Glutamatergic neuron (in vitro differentiated cells): ENCODE measurements around the gene TXLNG. TPM values are rescaled to one million over a fixed set of nuclear protein-coding genes. Genes with fewer than 3 reads are reported as not detected.

Experiments used
- DNase-seq: peaks from one replicate; pipeline ENCODE4 v3.0.0; 2022
- H3K27ac Mint-ChIP-seq: one replicate; pipeline ENCODE4 v1.8.0; 2020; ENCODE audit warnings: mild to moderate bottlenecking, mixed read lengths, inconsistent platforms; ENCODE audit not compliant: unreplicated experiment
- H3K27me3 Mint-ChIP-seq: one replicate; pipeline ENCODE4 v1.8.0; 2020; ENCODE audit warnings: mild to moderate bottlenecking, moderate library complexity, mixed read lengths, inconsistent platforms; ENCODE audit not compliant: unreplicated experiment
- H3K36me3 Mint-ChIP-seq: one replicate; pipeline ENCODE4 v1.8.0; 2020; ENCODE audit warnings: mild to moderate bottlenecking, mixed read lengths, inconsistent platforms; ENCODE audit not compliant: unreplicated experiment
- H3K4me1 Mint-ChIP-seq: one replicate; pipeline ENCODE4 v1.8.0; 2020; ENCODE audit warnings: mild to moderate bottlenecking, low read depth, mixed read lengths, inconsistent platforms; ENCODE audit not compliant: unreplicated experiment
- H3K4me3 Mint-ChIP-seq: one replicate; pipeline ENCODE4 v1.8.0; 2020; ENCODE audit warnings: mild to moderate bottlenecking, mixed read lengths, inconsistent platforms; ENCODE audit not compliant: unreplicated experiment
- H3K9me3 Mint-ChIP-seq: one replicate; pipeline ENCODE4 v1.8.0; 2020; ENCODE audit warnings: mild to moderate bottlenecking, moderate library complexity, mixed read lengths, inconsistent platforms; ENCODE audit not compliant: unreplicated experiment
- total RNA-seq: library from RNA; stranded (reverse); fragmentation: NEBNext Ultra II Directional; extraction: Animal tissue kit (Norgen Biotek cat#: 25700); gene quantifications from one replicate; pipeline ENCODE4 v1.2.1, GENCODE V29; 2021; ENCODE audit not compliant: unreplicated experiment
- TF ChIP-seq, protein P1 (sequence below): fragments of 200-600 bp; sonication (generic); IDR thresholded peaks from one replicate; pipeline ENCODE4 v1.5.0; 2021; ENCODE audit not compliant: partially characterized antibody, unreplicated experiment

Gene TXLNG
- total RNA-seq, 1 donor from 2014 or later = 10.4 TPM

- TF ChIP-seq, protein P1, sequence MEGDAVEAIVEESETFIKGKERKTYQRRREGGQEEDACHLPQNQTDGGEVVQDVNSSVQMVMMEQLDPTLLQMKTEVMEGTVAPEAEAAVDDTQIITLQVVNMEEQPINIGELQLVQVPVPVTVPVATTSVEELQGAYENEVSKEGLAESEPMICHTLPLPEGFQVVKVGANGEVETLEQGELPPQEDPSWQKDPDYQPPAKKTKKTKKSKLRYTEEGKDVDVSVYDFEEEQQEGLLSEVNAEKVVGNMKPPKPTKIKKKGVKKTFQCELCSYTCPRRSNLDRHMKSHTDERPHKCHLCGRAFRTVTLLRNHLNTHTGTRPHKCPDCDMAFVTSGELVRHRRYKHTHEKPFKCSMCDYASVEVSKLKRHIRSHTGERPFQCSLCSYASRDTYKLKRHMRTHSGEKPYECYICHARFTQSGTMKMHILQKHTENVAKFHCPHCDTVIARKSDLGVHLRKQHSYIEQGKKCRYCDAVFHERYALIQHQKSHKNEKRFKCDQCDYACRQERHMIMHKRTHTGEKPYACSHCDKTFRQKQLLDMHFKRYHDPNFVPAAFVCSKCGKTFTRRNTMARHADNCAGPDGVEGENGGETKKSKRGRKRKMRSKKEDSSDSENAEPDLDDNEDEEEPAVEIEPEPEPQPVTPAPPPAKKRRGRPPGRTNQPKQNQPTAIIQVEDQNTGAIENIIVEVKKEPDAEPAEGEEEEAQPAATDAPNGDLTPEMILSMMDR = no peak
- Mint-ChIP-seq H3K27ac (no peak overlapping the region), H3K4me3 (no peak overlapping the region), H3K9me3 (peaks cover 1% of the 10 kb centered on the region), H3K36me3 (no peaks in the 10 kb centered on the region), H3K4me1 (peaks cover 3% of the 10 kb centered on the region), H3K27me3 (no peaks in the 10 kb centered on the region)
- no peak for DNase-seq
Observed at GRCh38 chrX:16827225-16827624, 41.0 kb downstream of the TXLNG start.

- Mint-ChIP-seq H3K27me3 (no peaks in the 10 kb centered on the region), H3K4me1 (peaks cover 9% of the 10 kb centered on the region), H3K36me3 (no peaks in the 10 kb centered on the region), H3K9me3 (peaks cover 1% of the 10 kb centered on the region), H3K27ac (no peak overlapping the region), H3K4me3 (no peak overlapping the region)
- DNase-seq = no peak
- TF ChIP-seq, protein P1 = no peak
Observed at GRCh38 chrX:16828124-16828908, 42.0 kb downstream of the TXLNG start.

GRCh38 chrX:16832301-16832700 is 46.0 kb downstream of the TXLNG start:
- no peaks in the 10 kb centered on the region for H3K27me3 Mint-ChIP-seq

GRCh38 chrX:16834806-16835205 is 48.5 kb downstream of the TXLNG start:
- Mint-ChIP-seq H3K9me3 (peaks cover 3% of the 10 kb centered on the region), H3K27me3 (no peaks in the 10 kb centered on the region), H3K27ac (no peak overlapping the region), H3K4me1 (peaks cover 17% of the 10 kb centered on the region), H3K36me3 (no peaks in the 10 kb centered on the region), H3K4me3 (no peak overlapping the region)
- DNase-seq = no peak
- TF ChIP-seq, protein P1 = no peak

More at GRCh38 chrX:16832301-16832700, 46.0 kb downstream of the TXLNG start:
- TF ChIP-seq, protein P1 = no peak
- Mint-ChIP-seq H3K4me3 (no peak overlapping the region), H3K4me1 (peaks cover 9% of the 10 kb centered on the region), H3K27ac (peak overlapping the region; percentile 35), H3K36me3 (no peaks in the 10 kb centered on the region), H3K9me3 (peaks cover 3% of the 10 kb centered on the region)
- DNase-seq = no peak

- TF ChIP-seq, protein P1 = peak; percentile 55
- no peaks in the 10 kb centered on the region for H3K27me3 Mint-ChIP-seq
- H3K4me3 Mint-ChIP-seq = no peak overlapping the region
- peaks cover 3% of the 10 kb centered on the region for H3K9me3 Mint-ChIP-seq
- DNase-seq = peak; percentile 48
- H3K4me1 Mint-ChIP-seq = peaks cover 17% of the 10 kb centered on the region
- H3K36me3 Mint-ChIP-seq = no peaks in the 10 kb centered on the region
- no peak overlapping the region for H3K27ac Mint-ChIP-seq
Observed at GRCh38 chrX:16836371-16836770, 50.1 kb downstream of the TXLNG start.
